Measurements from ENCODE around the gene TMEM80. TPM values are rescaled to one million over a fixed set of nuclear protein-coding genes. Genes with fewer than 3 reads are reported as not detected.

The TMEM80 gene
- total and polyA plus RNA-seq, 4 donors = 5.1 to 12.4 (median 8.2) TPM

- no peak overlapping the region for H3K9ac ChIP-seq (ENCODE audit: low read depth in 1 of 2, low read length in 2 of 2)
- H3K4me1 ChIP-seq (ENCODE audit: control insufficient read depth in 4 of 4, insufficient read depth in 4 of 4, low read length in 3 of 4) = peaks cover 2 to 21% (median 13%) of the 10 kb centered on the region in 4 donors
- TF ChIP-seq JUND (IDR thresholded peaks at IDR 0.05) = no peak
- TF ChIP-seq NR2F2 (IDR thresholded peaks at IDR 0.05) = no peak
- no peak for TF ChIP-seq FOXA1 (IDR thresholded peaks at IDR 0.05)
- TF ChIP-seq REST (IDR thresholded peaks at IDR 0.05) = no peak
- TF ChIP-seq YY1 (IDR thresholded peaks at IDR 0.05) = no peak
- TF ChIP-seq CTCF (IDR thresholded peaks at IDR 0.05; ENCODE audit: low read depth, low read length, missing input control) = no peak
- TF ChIP-seq HNF4A (conservative IDR thresholded peaks at IDR 0.05) = no peak
- TF ChIP-seq RAD21 (IDR thresholded peaks at IDR 0.05) = no peak
- TF ChIP-seq TAF1 (conservative IDR thresholded peaks at IDR 0.05) = no peak
- no peak for TF ChIP-seq ZBTB33 (IDR thresholded peaks at IDR 0.05)
- no peak for TF ChIP-seq RXRA (IDR thresholded peaks at IDR 0.05)
- no peak for TF ChIP-seq SP1 (IDR thresholded peaks at IDR 0.05)
- no peak for TF ChIP-seq ATF3 (IDR thresholded peaks at IDR 0.05)
- no peak for TF ChIP-seq GABPA (IDR thresholded peaks at IDR 0.05 in 1 of 2, conservative IDR thresholded peaks at IDR 0.05 in 1 of 2)
- no peak for TF ChIP-seq HNF4G (IDR thresholded peaks at IDR 0.05)
- H3K4me3 ChIP-seq (ENCODE audit: low read depth in 1 of 3, low read length in 3 of 3) = no peak overlapping the region
- no peak for DNase-seq (ENCODE audit: low spot score)
- 80% methylated on average over 19 of the region's 19 CpGs for WGBS
- H3K27ac ChIP-seq (ENCODE audit: low read depth in 1 of 2, low read length in 2 of 2) = no peak overlapping the region
- H3K36me3 ChIP-seq (ENCODE audit: control insufficient read depth in 4 of 4, insufficient read depth in 3 of 4, low read depth in 1 of 4, low read length in 3 of 4) = peaks cover 9 to 40% (median 17%) of the 10 kb centered on the region in 4 donors
- no peaks in the 10 kb centered on the region for H3K9me3 ChIP-seq (ENCODE audit: control insufficient read depth in 4 of 4, low read length in 3 of 4)
- H3K27me3 ChIP-seq (ENCODE audit: control insufficient read depth in 4 of 4, insufficient read depth in 4 of 4, low read length in 3 of 4) = no peaks in the 10 kb centered on the region
Measured at GRCh38 chr11:680476-680875, 15.1 kb upstream of the TMEM80 start.

- Histone ChIP-seq H3K9ac (ENCODE audit: low read depth in 1 of 2, low read length in 2 of 2) (no peak overlapping the region), H3K27ac (ENCODE audit: low read depth in 1 of 2, low read length in 2 of 2) (no peak overlapping the region), H3K9me3 (ENCODE audit: control insufficient read depth in 4 of 4, low read length in 3 of 4) (no peaks in the 10 kb centered on the region), H3K36me3 (ENCODE audit: control insufficient read depth in 4 of 4, insufficient read depth in 3 of 4, low read depth in 1 of 4, low read length in 3 of 4) (peaks cover 10 to 40% (median 17%) of the 10 kb centered on the region in 4 donors), H3K4me3 (ENCODE audit: low read depth in 1 of 3, low read length in 3 of 3) (no peak overlapping the region), H3K4me1 (ENCODE audit: control insufficient read depth in 4 of 4, insufficient read depth in 4 of 4, low read length in 3 of 4) (peaks cover 2 to 21% (median 13%) of the 10 kb centered on the region in 4 donors), H3K27me3 (ENCODE audit: control insufficient read depth in 4 of 4, insufficient read depth in 4 of 4, low read length in 3 of 4) (no peaks in the 10 kb centered on the region)
- 95% methylated on average over 13 of the region's 13 CpGs for WGBS
- DNase-seq (ENCODE audit: low spot score) = no peak
- TF ChIP-seq NR2F2 (IDR thresholded peaks at IDR 0.05) = no peak
- TF ChIP-seq FOXA1 (IDR thresholded peaks at IDR 0.05) = no peak
- no peak for TF ChIP-seq GABPA (IDR thresholded peaks at IDR 0.05 in 1 of 2, conservative IDR thresholded peaks at IDR 0.05 in 1 of 2)
- TF ChIP-seq SP1 (IDR thresholded peaks at IDR 0.05) = no peak
- TF ChIP-seq REST (IDR thresholded peaks at IDR 0.05) = no peak
- TF ChIP-seq TAF1 (conservative IDR thresholded peaks at IDR 0.05) = no peak
- no peak for TF ChIP-seq HNF4G (IDR thresholded peaks at IDR 0.05)
- no peak for TF ChIP-seq EGR1 (IDR thresholded peaks at IDR 0.05; ENCODE audit: low read depth in 2 of 2)
- no peak for TF ChIP-seq RXRA (IDR thresholded peaks at IDR 0.05)
- TF ChIP-seq RAD21 (IDR thresholded peaks at IDR 0.05) = no peak
- no peak for TF ChIP-seq MAX (IDR thresholded peaks at IDR 0.05)
Measured at GRCh38 chr11:680970-681369, 14.6 kb upstream of the TMEM80 start.

Measured in liver (tissue), 9 donors.